ENCODE measurements around the gene PIGK.

- TF ChIP-seq PPARA (CRISPR knock-in tag; IDR thresholded peaks at IDR 0.05; ENCODE audit: borderline replicate concordance): no peak
- TF ChIP-seq TCF4 (CRISPR knock-in tag; IDR thresholded peaks at IDR 0.05; ENCODE audit: borderline replicate concordance): no peak
- no peak for TF ChIP-seq ESRRG (CRISPR knock-in tag; IDR thresholded peaks at IDR 0.05)
- TF ChIP-seq BACH2 (CRISPR knock-in tag; IDR thresholded peaks at IDR 0.05; ENCODE audit: borderline replicate concordance): no peak
- no peak for TF ChIP-seq ISL1 (CRISPR knock-in tag; IDR thresholded peaks at IDR 0.05)
- TF ChIP-seq SNAI2 (CRISPR knock-in tag; IDR thresholded peaks at IDR 0.05): no peak
- TF ChIP-seq, protein P1, sequence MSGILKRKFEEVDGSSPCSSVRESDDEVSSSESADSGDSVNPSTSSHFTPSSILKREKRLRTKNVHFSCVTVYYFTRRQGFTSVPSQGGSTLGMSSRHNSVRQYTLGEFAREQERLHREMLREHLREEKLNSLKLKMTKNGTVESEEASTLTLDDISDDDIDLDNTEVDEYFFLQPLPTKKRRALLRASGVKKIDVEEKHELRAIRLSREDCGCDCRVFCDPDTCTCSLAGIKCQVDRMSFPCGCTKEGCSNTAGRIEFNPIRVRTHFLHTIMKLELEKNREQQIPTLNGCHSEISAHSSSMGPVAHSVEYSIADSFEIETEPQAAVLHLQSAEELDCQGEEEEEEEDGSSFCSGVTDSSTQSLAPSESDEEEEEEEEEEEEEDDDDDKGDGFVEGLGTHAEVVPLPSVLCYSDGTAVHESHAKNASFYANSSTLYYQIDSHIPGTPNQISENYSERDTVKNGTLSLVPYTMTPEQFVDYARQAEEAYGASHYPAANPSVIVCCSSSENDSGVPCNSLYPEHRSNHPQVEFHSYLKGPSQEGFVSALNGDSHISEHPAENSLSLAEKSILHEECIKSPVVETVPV (CRISPR knock-in tag; IDR thresholded peaks at IDR 0.05): no peak
- no peak for TF ChIP-seq ZFP3 (CRISPR knock-in tag; IDR thresholded peaks at IDR 0.05)
- TF ChIP-seq, protein P2, sequence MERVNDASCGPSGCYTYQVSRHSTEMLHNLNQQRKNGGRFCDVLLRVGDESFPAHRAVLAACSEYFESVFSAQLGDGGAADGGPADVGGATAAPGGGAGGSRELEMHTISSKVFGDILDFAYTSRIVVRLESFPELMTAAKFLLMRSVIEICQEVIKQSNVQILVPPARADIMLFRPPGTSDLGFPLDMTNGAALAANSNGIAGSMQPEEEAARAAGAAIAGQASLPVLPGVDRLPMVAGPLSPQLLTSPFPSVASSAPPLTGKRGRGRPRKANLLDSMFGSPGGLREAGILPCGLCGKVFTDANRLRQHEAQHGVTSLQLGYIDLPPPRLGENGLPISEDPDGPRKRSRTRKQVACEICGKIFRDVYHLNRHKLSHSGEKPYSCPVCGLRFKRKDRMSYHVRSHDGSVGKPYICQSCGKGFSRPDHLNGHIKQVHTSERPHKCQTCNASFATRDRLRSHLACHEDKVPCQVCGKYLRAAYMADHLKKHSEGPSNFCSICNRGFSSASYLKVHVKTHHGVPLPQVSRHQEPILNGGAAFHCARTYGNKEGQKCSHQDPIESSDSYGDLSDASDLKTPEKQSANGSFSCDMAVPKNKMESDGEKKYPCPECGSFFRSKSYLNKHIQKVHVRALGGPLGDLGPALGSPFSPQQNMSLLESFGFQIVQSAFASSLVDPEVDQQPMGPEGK (CRISPR knock-in tag; IDR thresholded peaks at IDR 0.05; ENCODE audit: borderline replicate concordance): no peak
- TF ChIP-seq CREB5 (CRISPR knock-in tag; IDR thresholded peaks at IDR 0.05; ENCODE audit: low read depth): no peak
- TF ChIP-seq CSDC2 (CRISPR knock-in tag; IDR thresholded peaks at IDR 0.05): no peak
These were observed 47.8 kb upstream of the PIGK start for GRCh38 chr1:77267035-77267434.

All from SK-N-SH treated with all-trans-retinoic acid at 6 μM for 48 hours (cell line).